ENCODE results near the gene INPP5B. TPM values are rescaled to one million over a fixed set of nuclear protein-coding genes. Genes with fewer than 3 reads are reported as not detected.
A peak's percentile ranks its signal among the peaks of the same experiment; 100 is the strongest.
"Not testable (repeated sequence)": the region's sequence is repeated elsewhere in the genome, so short reads cannot be mapped to it uniquely, and the experiment has no call there.

INPP5B gene
- total RNA-seq, 4 donors from 2014 or later: 6.2 to 20.4 (median 13.7) TPM

DNA sequence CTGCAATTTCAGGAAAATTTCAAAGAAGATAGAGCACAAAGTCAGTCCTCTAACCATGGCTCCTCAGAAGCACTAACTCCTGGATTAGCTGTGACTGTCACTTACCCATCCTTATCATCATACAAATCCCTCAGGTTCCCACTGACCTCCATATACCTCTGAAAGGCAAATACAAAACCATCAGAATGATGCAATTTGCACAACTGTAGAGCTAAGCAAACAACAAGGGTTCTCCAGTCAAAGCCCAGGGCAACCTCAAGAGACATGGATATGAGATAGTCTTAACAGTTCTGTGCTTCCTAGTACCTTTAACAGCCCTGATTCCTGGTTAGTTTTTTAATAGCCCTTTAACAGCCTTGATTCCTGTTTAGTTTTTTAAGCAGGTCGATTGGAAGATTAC, 40.8 kb upstream of the INPP5B start:
- intact Hi-C loops (cut with DNase I): no loop called here
- WGBS, 2 donors: 20 to 47% methylated on average over 1 of the region's 1 CpG
- Histone ChIP-seq H3K27me3 (no peaks in the 10 kb centered on the region), H3K4me3 (no peak overlapping the region), H3K36me3 (peaks cover 11 to 53% (median 35%) of the 10 kb centered on the region in 3 donors), H3K27ac (no peak overlapping the region), H3K4me1 (peaks cover 9 to 30% (median 14%) of the 10 kb centered on the region in 3 donors), H3K9me3 (no peaks in the 10 kb centered on the region)
- TF ChIP-seq POLR2A (IDR thresholded peaks at IDR 0.05): no peak
- TF ChIP-seq, protein P1, sequence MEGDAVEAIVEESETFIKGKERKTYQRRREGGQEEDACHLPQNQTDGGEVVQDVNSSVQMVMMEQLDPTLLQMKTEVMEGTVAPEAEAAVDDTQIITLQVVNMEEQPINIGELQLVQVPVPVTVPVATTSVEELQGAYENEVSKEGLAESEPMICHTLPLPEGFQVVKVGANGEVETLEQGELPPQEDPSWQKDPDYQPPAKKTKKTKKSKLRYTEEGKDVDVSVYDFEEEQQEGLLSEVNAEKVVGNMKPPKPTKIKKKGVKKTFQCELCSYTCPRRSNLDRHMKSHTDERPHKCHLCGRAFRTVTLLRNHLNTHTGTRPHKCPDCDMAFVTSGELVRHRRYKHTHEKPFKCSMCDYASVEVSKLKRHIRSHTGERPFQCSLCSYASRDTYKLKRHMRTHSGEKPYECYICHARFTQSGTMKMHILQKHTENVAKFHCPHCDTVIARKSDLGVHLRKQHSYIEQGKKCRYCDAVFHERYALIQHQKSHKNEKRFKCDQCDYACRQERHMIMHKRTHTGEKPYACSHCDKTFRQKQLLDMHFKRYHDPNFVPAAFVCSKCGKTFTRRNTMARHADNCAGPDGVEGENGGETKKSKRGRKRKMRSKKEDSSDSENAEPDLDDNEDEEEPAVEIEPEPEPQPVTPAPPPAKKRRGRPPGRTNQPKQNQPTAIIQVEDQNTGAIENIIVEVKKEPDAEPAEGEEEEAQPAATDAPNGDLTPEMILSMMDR (IDR thresholded peaks at IDR 0.05): no peak
- no peak for DNase-seq

DNA sequence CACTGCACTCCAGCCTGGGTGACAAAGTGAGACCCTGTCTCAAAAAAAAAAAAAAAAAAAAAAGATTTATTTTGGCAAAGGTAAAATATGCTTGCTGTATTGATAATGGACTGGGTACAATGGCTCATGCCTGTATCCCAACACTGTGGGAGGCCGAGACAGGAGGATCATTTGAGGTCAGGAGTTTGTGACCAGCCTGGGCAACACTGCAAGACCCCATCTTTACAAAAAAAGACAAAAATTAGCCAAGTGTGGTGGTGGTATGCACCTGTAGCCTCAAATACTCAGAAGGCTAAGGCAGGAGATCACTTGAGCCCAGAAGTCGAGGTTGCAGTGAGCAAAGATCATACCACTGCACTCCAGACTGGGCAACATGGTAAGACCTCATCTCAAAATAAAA, 36.7 kb upstream of the INPP5B start:
- intact Hi-C loops (cut with DNase I): no loop called here
- peaks cover 20 to 94% (median 57%) of the 10 kb centered on the region in 3 donors for H3K36me3 ChIP-seq
- H3K27ac ChIP-seq: no peak overlapping the region
- DNase-seq: no peak
- peaks cover 0 to 16% (median 7%) of the 10 kb centered on the region in 3 donors for H3K4me1 ChIP-seq
- 92 to 97% methylated on average over 2 of the region's 2 CpGs for WGBS, 2 donors
- TF ChIP-seq, protein P1 (IDR thresholded peaks at IDR 0.05): no peak
- TF ChIP-seq POLR2A (IDR thresholded peaks at IDR 0.05): no peak
- no peak overlapping the region for H3K4me3 ChIP-seq
- no peaks in the 10 kb centered on the region for H3K9me3 ChIP-seq
- no peaks in the 10 kb centered on the region for H3K27me3 ChIP-seq

DNA sequence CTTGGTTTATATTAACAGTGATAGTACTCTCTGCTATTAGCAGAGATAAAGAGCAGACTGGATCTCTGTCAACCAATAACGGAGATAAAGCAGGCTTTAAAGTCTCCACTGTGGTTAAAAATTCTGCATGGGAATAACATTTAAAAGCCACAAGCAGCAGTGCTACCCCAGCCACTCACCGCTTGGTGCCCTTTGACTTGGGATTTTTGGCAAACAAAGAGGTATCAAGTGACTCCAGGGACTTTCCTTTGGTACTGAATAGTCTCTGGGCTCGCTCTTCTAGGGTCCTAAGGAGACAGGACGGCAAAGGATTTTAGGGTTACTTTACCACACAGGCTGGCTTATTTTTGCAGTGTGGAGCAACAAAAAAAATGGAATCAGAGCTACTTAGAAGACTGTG, 31.7 kb upstream of the INPP5B start:
- DNase-seq: no peak
- TF ChIP-seq, protein P1 (IDR thresholded peaks at IDR 0.05): no peak
- no peak for TF ChIP-seq POLR2A (IDR thresholded peaks at IDR 0.05)
- no peak overlapping the region for H3K4me3 ChIP-seq
- no peaks in the 10 kb centered on the region for H3K27me3 ChIP-seq
- 86 to 90% methylated on average over 3 to 4 of the region's 4 CpGs for WGBS, 2 donors
- no peaks in the 10 kb centered on the region for H3K4me1 ChIP-seq
- H3K9me3 ChIP-seq: no peaks in the 10 kb centered on the region
- H3K36me3 ChIP-seq: peaks cover 9 to 100% (median 57%) of the 10 kb centered on the region in 3 donors
- intact Hi-C loops (cut with DNase I): no loop called here
- no peak overlapping the region for H3K27ac ChIP-seq

DNA sequence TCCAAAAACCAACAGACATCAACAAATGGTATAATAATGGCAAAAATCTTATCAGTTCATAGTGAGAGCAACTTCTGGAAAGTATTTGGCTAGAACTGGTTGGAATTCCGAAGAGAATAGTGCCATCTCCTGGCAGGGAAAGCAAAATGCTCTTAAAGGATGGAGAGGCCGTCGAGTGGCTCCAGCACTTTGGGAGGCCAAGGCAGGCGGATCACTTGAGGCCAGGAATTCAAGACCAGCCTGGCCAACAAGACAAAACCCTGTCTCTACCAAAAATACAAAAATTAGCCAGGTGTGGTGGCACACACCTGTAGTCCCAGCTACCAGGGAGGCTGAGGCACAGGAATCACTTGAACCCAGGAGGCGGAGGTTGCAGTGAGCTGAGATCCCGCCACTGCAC, 28.2 kb upstream of the INPP5B start:
- H3K4me3 ChIP-seq; intact Hi-C loops (cut with DNase I); H3K4me1 ChIP-seq; H3K9me3 ChIP-seq; H3K27me3 ChIP-seq; H3K27ac ChIP-seq; DNase-seq: not testable (repeated sequence)
- TF ChIP-seq, protein P1 (IDR thresholded peaks at IDR 0.05): peak; percentile 8 to 66 (median 48)
- peaks cover 9 to 97% (median 41%) of the 10 kb centered on the region in 3 donors for H3K36me3 ChIP-seq
- WGBS, 2 donors: 38 to 53% methylated on average over 4 to 5 of the region's 6 CpGs

DNA sequence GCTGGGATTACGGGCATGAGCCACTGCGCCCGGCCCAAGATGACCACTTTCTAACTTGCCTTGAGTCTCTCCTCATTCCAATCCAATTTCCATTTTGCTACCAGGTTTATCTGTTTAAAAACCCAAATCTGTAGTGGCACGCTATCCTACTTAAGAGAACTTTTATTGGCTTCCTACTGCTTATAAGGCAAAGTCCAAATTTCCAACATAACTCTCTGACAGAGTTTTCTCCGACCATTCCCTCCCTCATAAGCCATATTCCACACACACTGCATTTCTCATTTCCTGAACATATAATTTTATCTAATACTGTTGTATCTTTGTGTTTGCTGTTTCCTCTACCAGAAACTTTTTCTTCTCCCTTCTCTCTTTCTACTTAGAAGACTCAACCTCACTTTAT, 27.7 kb upstream of the INPP5B start:
- Histone ChIP-seq H3K27ac (no peak overlapping the region), H3K27me3 (no peaks in the 10 kb centered on the region), H3K36me3 (peaks cover 5 to 97% (median 41%) of the 10 kb centered on the region in 3 donors), H3K4me1 (no peaks in the 10 kb centered on the region), H3K4me3 (no peak overlapping the region), H3K9me3 (no peaks in the 10 kb centered on the region)
- TF ChIP-seq, protein P1 (IDR thresholded peaks at IDR 0.05): no peak
- TF ChIP-seq POLR2A (IDR thresholded peaks at IDR 0.05): no peak
- DNase-seq: no peak
- WGBS, 2 donors: 93% methylated on average over 5 of the region's 5 CpGs
- intact Hi-C loops (cut with DNase I): no loop called here

DNA sequence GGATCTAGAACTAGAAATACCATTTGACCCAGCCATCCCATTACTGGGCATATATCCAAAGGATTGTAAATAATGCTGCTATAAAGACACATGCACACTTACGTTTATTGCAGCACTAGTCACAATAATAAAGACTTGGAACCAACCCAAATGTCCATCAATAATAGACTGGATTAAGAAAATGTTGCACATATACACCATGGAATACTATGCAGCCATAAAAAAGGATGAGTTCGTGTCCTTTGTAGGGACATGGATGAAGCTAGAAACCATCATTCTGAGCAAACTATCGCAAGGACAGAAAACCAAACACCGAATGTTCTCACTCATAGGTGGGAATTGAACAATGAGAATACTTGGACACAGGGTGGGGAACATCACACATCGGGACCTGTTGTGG, 26.8 kb upstream of the INPP5B start:
- intact Hi-C loops (cut with DNase I); H3K9me3 ChIP-seq; H3K4me1 ChIP-seq; DNase-seq; H3K27ac ChIP-seq; H3K27me3 ChIP-seq; H3K4me3 ChIP-seq: not testable (repeated sequence)
- 90 to 91% methylated on average over 5 of the region's 5 CpGs for WGBS, 2 donors
- peaks cover 5 to 97% (median 41%) of the 10 kb centered on the region in 3 donors for H3K36me3 ChIP-seq
